HG02981 (cell line): Measurements from ENCODE around the gene ALPL.

ENCODE experiments used
- ATAC-seq: cut with Tn5 transposase; IDR thresholded peaks from one replicate; pipeline ENCODE4 v1.9.1; 2021; ENCODE audit warnings: mild to moderate bottlenecking, moderate library complexity; ENCODE audit not compliant: unreplicated experiment

Gene ALPL

GRCh38 chr1:21526441-21526840 is 17.2 kb downstream of the ALPL start:
- no peak for ATAC-seq

GRCh38 chr1:21530368-21531016 is 21.3 kb downstream of the ALPL start:
- no peak for ATAC-seq

- no peak for ATAC-seq
Measured at GRCh38 chr1:21531241-21531640, 22.0 kb downstream of the ALPL start.

- ATAC-seq: no peak
Measured at GRCh38 chr1:21532496-21532895, 23.3 kb downstream of the ALPL start.

GRCh38 chr1:21532992-21533534 is 23.8 kb downstream of the ALPL start:
- no peak for ATAC-seq

GRCh38 chr1:21534146-21534545 is 24.9 kb downstream of the ALPL start:
- no peak for ATAC-seq

GRCh38 chr1:21534674-21535378 is 25.6 kb downstream of the ALPL start:
- no peak for ATAC-seq

GRCh38 chr1:21536218-21536617 is 27.0 kb downstream of the ALPL start:
- no peak for ATAC-seq

GRCh38 chr1:21537511-21537931 is 28.3 kb downstream of the ALPL start:
- no peak for ATAC-seq

- ATAC-seq: no peak
Measured at GRCh38 chr1:21537932-21538630, 28.9 kb downstream of the ALPL start.

- no peak for ATAC-seq
Measured at GRCh38 chr1:21539933-21540332, 30.7 kb downstream of the ALPL start.

- ATAC-seq: no peak
Measured at GRCh38 chr1:21541329-21541728, 32.1 kb downstream of the ALPL start.

GRCh38 chr1:21541835-21542234 is 32.6 kb downstream of the ALPL start:
- no peak for ATAC-seq

- ATAC-seq: no peak
Measured at GRCh38 chr1:21543598-21543997, 34.4 kb downstream of the ALPL start.

- no peak for ATAC-seq
Measured at GRCh38 chr1:21544095-21544494, 34.9 kb downstream of the ALPL start.

GRCh38 chr1:21546122-21546825 is 37.1 kb downstream of the ALPL start:
- ATAC-seq: no peak

- ATAC-seq: no peak
Measured at GRCh38 chr1:21547876-21548275, 38.7 kb downstream of the ALPL start.

- ATAC-seq: no peak
Measured at GRCh38 chr1:21550097-21550496, 40.9 kb downstream of the ALPL start.

GRCh38 chr1:21550866-21551475 is 41.7 kb downstream of the ALPL start:
- no peak for ATAC-seq

GRCh38 chr1:21552715-21553114 is 43.5 kb downstream of the ALPL start:
- ATAC-seq: no peak
